ENCODE results near the gene CCDC91.

The CCDC91 gene

GRCh38 chr12:28303192-28303591, 112.9 kb downstream of the CCDC91 start:
- TF ChIP-seq PPARA (CRISPR knock-in tag; IDR thresholded peaks at IDR 0.05; ENCODE audit: borderline replicate concordance), result no peak
- no peak for TF ChIP-seq ZFP30 (CRISPR knock-in tag; IDR thresholded peaks at IDR 0.05)
- TF ChIP-seq RARB (CRISPR knock-in tag; IDR thresholded peaks at IDR 0.05), result no peak
- TF ChIP-seq ZNF8 (CRISPR knock-in tag; IDR thresholded peaks at IDR 0.05), result no peak
- TF ChIP-seq, protein P1, sequence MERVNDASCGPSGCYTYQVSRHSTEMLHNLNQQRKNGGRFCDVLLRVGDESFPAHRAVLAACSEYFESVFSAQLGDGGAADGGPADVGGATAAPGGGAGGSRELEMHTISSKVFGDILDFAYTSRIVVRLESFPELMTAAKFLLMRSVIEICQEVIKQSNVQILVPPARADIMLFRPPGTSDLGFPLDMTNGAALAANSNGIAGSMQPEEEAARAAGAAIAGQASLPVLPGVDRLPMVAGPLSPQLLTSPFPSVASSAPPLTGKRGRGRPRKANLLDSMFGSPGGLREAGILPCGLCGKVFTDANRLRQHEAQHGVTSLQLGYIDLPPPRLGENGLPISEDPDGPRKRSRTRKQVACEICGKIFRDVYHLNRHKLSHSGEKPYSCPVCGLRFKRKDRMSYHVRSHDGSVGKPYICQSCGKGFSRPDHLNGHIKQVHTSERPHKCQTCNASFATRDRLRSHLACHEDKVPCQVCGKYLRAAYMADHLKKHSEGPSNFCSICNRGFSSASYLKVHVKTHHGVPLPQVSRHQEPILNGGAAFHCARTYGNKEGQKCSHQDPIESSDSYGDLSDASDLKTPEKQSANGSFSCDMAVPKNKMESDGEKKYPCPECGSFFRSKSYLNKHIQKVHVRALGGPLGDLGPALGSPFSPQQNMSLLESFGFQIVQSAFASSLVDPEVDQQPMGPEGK (CRISPR knock-in tag; IDR thresholded peaks at IDR 0.05; ENCODE audit: borderline replicate concordance), result no peak
- TF ChIP-seq TCF4 (CRISPR knock-in tag; IDR thresholded peaks at IDR 0.05; ENCODE audit: borderline replicate concordance), result no peak
- TF ChIP-seq, protein P2, sequence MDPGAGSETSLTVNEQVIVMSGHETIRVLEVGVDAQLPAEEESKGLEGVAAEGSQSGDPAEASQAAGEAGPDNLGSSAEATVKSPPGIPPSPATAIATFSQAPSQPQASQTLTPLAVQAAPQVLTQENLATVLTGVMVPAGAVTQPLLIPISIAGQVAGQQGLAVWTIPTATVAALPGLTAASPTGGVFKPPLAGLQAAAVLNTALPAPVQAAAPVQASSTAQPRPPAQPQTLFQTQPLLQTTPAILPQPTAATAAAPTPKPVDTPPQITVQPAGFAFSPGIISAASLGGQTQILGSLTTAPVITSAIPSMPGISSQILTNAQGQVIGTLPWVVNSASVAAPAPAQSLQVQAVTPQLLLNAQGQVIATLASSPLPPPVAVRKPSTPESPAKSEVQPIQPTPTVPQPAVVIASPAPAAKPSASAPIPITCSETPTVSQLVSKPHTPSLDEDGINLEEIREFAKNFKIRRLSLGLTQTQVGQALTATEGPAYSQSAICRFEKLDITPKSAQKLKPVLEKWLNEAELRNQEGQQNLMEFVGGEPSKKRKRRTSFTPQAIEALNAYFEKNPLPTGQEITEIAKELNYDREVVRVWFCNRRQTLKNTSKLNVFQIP (CRISPR knock-in tag; IDR thresholded peaks at IDR 0.05; ENCODE audit: borderline replicate concordance, low read depth), result no peak
- no peak for TF ChIP-seq GLIS3 (CRISPR knock-in tag; IDR thresholded peaks at IDR 0.05)
- TF ChIP-seq ESRRG (CRISPR knock-in tag; IDR thresholded peaks at IDR 0.05), result no peak
- TF ChIP-seq BACH2 (CRISPR knock-in tag; IDR thresholded peaks at IDR 0.05; ENCODE audit: borderline replicate concordance), result no peak
- TF ChIP-seq TSHZ2 (CRISPR knock-in tag; IDR thresholded peaks at IDR 0.05), result no peak
- TF ChIP-seq, protein P3, sequence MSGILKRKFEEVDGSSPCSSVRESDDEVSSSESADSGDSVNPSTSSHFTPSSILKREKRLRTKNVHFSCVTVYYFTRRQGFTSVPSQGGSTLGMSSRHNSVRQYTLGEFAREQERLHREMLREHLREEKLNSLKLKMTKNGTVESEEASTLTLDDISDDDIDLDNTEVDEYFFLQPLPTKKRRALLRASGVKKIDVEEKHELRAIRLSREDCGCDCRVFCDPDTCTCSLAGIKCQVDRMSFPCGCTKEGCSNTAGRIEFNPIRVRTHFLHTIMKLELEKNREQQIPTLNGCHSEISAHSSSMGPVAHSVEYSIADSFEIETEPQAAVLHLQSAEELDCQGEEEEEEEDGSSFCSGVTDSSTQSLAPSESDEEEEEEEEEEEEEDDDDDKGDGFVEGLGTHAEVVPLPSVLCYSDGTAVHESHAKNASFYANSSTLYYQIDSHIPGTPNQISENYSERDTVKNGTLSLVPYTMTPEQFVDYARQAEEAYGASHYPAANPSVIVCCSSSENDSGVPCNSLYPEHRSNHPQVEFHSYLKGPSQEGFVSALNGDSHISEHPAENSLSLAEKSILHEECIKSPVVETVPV (CRISPR knock-in tag; IDR thresholded peaks at IDR 0.05), result no peak
- no peak for TF ChIP-seq TOX (CRISPR knock-in tag; IDR thresholded peaks at IDR 0.05; ENCODE audit: borderline replicate concordance)
- no peak for TF ChIP-seq ZFP3 (CRISPR knock-in tag; IDR thresholded peaks at IDR 0.05)
- TF ChIP-seq ZNF70 (CRISPR knock-in tag; IDR thresholded peaks at IDR 0.05), result no peak
- TF ChIP-seq SNAI2 (CRISPR knock-in tag; IDR thresholded peaks at IDR 0.05), result no peak
- TF ChIP-seq ISL1 (CRISPR knock-in tag; IDR thresholded peaks at IDR 0.05), result no peak
- TF ChIP-seq, protein P4, sequence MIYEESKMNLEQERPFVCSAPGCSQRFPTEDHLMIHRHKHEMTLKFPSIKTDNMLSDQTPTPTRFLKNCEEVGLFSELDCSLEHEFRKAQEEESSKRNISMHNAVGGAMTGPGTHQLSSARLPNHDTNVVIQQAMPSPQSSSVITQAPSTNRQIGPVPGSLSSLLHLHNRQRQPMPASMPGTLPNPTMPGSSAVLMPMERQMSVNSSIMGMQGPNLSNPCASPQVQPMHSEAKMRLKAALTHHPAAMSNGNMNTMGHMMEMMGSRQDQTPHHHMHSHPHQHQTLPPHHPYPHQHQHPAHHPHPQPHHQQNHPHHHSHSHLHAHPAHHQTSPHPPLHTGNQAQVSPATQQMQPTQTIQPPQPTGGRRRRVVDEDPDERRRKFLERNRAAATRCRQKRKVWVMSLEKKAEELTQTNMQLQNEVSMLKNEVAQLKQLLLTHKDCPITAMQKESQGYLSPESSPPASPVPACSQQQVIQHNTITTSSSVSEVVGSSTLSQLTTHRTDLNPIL (CRISPR knock-in tag; IDR thresholded peaks at IDR 0.05; ENCODE audit: low read depth), result no peak
- no peak for TF ChIP-seq OSR1 (CRISPR knock-in tag; IDR thresholded peaks at IDR 0.05)
- no peak for TF ChIP-seq CSDC2 (CRISPR knock-in tag; IDR thresholded peaks at IDR 0.05)

GRCh38 chr12:28306535-28306934, 116.3 kb downstream of the CCDC91 start:
- TF ChIP-seq, protein P1 (CRISPR knock-in tag; IDR thresholded peaks at IDR 0.05; ENCODE audit: borderline replicate concordance), result no peak
- no peak for TF ChIP-seq ZNF70 (CRISPR knock-in tag; IDR thresholded peaks at IDR 0.05)
- no peak for TF ChIP-seq ZFP30 (CRISPR knock-in tag; IDR thresholded peaks at IDR 0.05)
- no peak for TF ChIP-seq RARB (CRISPR knock-in tag; IDR thresholded peaks at IDR 0.05)
- no peak for TF ChIP-seq GLIS3 (CRISPR knock-in tag; IDR thresholded peaks at IDR 0.05)
- TF ChIP-seq CSDC2 (CRISPR knock-in tag; IDR thresholded peaks at IDR 0.05), result no peak
- no peak for TF ChIP-seq ISL1 (CRISPR knock-in tag; IDR thresholded peaks at IDR 0.05)
- TF ChIP-seq, protein P3 (CRISPR knock-in tag; IDR thresholded peaks at IDR 0.05), result no peak
- TF ChIP-seq ZFP3 (CRISPR knock-in tag; IDR thresholded peaks at IDR 0.05), result no peak
- TF ChIP-seq TSHZ2 (CRISPR knock-in tag; IDR thresholded peaks at IDR 0.05), result no peak
- no peak for TF ChIP-seq BACH2 (CRISPR knock-in tag; IDR thresholded peaks at IDR 0.05; ENCODE audit: borderline replicate concordance)
- no peak for ATAC-seq

More at GRCh38 chr12:28303192-28303591, 112.9 kb downstream of the CCDC91 start:
- no peak for ATAC-seq

All from SK-N-SH treated with all-trans-retinoic acid at 6 μM for 48 hours (cell line).